ENCODE measurements around the gene LRMDA. TPM values are rescaled to one million over a fixed set of nuclear protein-coding genes. Genes with fewer than 3 reads are reported as not detected.

The LRMDA gene
- total RNA-seq, 4 donors from 2014 or later = 0.88 to 14.1 (median 5.1) TPM; not detected in 1

DNA sequence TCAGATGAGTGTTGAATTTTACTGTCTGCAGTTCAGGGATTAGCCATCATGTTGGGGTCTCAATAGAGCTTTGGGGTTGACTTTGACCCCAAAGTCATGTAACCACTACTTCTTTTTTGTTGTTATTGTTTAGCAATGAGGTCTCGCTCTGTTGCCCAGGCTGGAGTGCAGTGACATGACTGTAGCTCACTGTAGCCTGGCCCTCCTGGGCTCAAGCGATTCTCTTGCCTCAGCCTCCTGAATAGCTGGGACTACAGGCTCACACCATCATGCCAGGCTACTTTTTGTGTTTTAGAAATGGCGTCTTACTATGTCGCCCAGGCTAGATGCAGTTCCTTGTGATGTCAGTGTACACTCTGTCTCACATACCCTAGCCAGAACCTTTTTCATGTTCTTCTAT, 598.4 kb downstream of the LRMDA start:
- DNase-seq = no peak
- H3K27me3 ChIP-seq = no peaks in the 10 kb centered on the region
- intact Hi-C loops (cut with DNase I) = no loop called here
- H3K27ac ChIP-seq = no peak overlapping the region
- H3K4me1 ChIP-seq = peaks cover 0 to 21% (median 12%) of the 10 kb centered on the region in 3 donors
- TF ChIP-seq, protein P1, sequence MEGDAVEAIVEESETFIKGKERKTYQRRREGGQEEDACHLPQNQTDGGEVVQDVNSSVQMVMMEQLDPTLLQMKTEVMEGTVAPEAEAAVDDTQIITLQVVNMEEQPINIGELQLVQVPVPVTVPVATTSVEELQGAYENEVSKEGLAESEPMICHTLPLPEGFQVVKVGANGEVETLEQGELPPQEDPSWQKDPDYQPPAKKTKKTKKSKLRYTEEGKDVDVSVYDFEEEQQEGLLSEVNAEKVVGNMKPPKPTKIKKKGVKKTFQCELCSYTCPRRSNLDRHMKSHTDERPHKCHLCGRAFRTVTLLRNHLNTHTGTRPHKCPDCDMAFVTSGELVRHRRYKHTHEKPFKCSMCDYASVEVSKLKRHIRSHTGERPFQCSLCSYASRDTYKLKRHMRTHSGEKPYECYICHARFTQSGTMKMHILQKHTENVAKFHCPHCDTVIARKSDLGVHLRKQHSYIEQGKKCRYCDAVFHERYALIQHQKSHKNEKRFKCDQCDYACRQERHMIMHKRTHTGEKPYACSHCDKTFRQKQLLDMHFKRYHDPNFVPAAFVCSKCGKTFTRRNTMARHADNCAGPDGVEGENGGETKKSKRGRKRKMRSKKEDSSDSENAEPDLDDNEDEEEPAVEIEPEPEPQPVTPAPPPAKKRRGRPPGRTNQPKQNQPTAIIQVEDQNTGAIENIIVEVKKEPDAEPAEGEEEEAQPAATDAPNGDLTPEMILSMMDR (IDR thresholded peaks at IDR 0.05) = no peak
- no peak for TF ChIP-seq POLR2A (IDR thresholded peaks at IDR 0.05)
- WGBS, 2 donors = 95% methylated on average over 4 of the region's 4 CpGs
- H3K36me3 ChIP-seq = no peaks in the 10 kb centered on the region
- H3K9me3 ChIP-seq = no peaks in the 10 kb centered on the region
- no peak overlapping the region for H3K4me3 ChIP-seq

DNA sequence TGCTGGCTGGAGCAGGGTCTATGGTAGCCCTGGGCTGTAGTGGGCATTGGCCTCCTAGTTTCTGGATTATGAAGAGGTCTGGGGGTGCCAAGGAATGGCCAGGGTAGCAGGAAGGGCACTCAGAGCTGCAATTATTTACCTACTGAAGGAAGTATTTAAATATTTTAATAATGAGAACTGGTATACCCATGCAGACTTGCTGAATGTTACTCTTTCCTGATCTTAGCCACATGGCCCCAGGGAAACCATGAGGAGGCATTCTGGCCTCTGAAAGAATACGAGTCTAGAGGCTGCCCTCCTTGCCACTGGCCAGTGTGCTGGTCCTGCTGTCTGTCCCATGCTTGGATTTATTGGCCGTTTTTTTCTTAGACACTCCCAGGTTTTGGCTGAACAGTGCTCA, 599.7 kb downstream of the LRMDA start:
- Histone ChIP-seq H3K27ac (no peak overlapping the region), H3K36me3 (no peaks in the 10 kb centered on the region), H3K27me3 (no peaks in the 10 kb centered on the region), H3K4me1 (peaks cover 0 to 34% (median 12%) of the 10 kb centered on the region in 3 donors), H3K4me3 (no peak overlapping the region), H3K9me3 (no peaks in the 10 kb centered on the region)
- 80 to 86% methylated on average over 2 of the region's 2 CpGs for WGBS, 2 donors
- DNase-seq = no peak
- TF ChIP-seq, protein P1 (IDR thresholded peaks at IDR 0.05) = no peak
- no peak for TF ChIP-seq POLR2A (IDR thresholded peaks at IDR 0.05)
- intact Hi-C loops (cut with DNase I) = no loop called here

DNA sequence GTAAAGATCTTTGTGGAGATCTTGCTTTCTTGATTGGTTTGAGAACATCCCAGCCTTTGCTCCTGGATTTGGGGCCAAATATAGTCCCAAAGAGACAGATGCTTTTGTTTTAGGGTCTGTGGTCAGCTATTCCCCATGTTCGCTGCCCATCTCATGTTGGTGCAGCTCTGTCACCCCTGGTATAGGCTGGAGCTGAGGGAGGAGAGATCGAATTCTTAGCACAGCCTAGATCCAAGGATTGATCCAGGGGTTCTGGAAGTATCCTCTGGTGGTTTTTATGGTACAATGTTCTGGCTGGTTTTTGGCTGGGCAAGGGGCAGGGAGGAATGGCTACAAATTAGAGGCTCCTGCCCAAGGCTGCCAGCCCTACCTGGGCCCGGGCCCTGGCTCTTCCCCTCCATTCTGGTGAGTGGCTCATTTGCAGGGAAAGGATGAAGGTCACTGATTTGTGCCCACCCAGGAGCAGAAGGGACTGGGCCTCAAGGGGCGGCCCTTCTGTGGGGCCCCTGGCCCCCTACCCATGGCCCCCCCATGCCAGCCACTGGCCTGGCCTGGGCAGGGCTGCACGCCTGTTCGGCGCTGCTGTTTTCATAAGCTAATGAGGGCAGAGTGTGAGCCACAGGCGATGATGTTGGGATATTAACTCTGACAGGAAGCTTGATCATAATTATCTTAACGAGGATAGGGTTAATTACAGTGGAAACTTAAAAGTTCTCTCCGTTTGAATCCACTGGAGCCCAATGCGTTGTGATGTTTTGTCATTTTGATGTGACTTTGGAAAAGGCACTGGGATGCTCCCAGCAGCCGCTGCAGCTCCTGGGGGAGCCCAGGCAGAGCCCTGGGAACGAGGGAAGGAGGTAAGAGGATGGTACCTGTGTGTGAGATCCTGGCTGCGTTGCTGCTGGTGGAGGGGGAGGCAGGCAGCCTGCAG, 600.6 kb downstream of the LRMDA start:
- Histone ChIP-seq H3K36me3 (no peaks in the 10 kb centered on the region), H3K27me3 (no peaks in the 10 kb centered on the region)
- 82 to 84% methylated on average over 7 to 11 of the region's 14 CpGs for WGBS, 2 donors

DNA sequence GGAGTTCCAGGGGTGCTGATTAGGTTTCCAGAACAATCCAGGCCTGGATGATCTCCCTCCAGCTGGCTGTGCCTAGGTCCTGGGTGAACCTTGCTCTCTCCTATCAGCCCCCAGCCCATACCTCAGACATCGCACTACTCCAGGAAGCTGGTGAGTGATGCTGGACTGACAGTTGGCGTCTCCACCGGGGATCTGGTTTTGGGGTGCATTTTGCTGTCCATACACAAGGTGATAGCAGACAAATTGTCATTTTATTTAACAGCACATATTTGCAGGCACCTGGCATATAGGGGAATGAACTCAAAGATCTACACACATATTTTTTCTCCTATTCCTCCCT, 601.2 kb downstream of the LRMDA start:
- intact Hi-C loops (cut with DNase I) = no loop called here
- WGBS, 2 donors = 90 to 97% methylated on average over 3 of the region's 3 CpGs
- TF ChIP-seq, protein P1 (IDR thresholded peaks at IDR 0.05) = no peak
- TF ChIP-seq POLR2A (IDR thresholded peaks at IDR 0.05) = no peak
- Histone ChIP-seq H3K27me3 (no peaks in the 10 kb centered on the region), H3K4me1 (peaks cover 0 to 44% (median 18%) of the 10 kb centered on the region in 3 donors), H3K9me3 (no peaks in the 10 kb centered on the region), H3K27ac (no peak overlapping the region), H3K4me3 (no peak overlapping the region), H3K36me3 (no peaks in the 10 kb centered on the region)
- DNase-seq = no peak

More for the DNA sequence above, 600.6 kb downstream of the LRMDA start:
- DNase-seq = no peak
- Histone ChIP-seq H3K4me1 (peaks cover 0 to 44% (median 18%) of the 10 kb centered on the region in 3 donors), H3K27ac (no peak overlapping the region), H3K9me3 (no peaks in the 10 kb centered on the region), H3K4me3 (no peak overlapping the region)
- TF ChIP-seq, protein P1 (IDR thresholded peaks at IDR 0.05) = no peak
- TF ChIP-seq POLR2A (IDR thresholded peaks at IDR 0.05) = no peak
- intact Hi-C loops (cut with DNase I) = no loop called here

DNA sequence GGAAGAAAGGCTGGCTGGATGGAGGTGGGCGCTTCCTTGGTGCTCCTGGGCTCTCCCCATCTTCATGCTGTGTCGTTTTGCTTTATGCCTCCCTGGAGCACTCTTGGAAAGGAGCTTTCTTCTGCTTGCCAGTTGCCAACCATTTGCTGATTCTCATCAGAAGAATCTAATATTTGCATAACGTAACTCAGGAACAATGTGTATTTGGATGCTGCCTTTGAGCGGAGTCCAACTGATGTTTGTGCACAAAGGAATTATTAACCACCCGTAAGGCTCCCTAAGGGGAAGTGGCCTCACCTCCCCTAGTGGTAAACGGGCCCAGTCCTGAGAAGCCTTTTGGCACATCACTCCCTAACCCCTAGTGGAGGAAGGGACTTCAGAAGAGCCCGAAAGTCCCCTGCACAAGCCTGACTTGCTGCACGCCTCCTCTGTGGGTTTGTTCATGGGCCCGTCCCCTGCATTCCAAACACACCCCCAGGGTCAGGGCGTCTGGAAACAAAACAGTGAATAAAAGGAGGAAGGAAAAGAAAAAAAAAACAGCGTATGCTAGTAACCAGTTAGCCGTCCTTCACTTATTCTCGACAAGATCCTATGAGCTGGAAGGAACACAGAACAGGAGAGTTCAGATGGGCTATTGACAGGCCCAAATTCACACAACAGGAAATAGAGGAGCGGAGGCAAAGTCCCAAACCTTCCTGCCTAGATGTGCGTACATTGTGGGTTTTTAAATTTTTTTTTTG, 602.2 kb downstream of the LRMDA start:
- Histone ChIP-seq H3K9me3 (peaks cover 0 to 6% (median 0%) of the 10 kb centered on the region in 3 donors), H3K27ac (peak overlapping the region in 2 of 4 donors; percentile 47 to 68), H3K36me3 (no peaks in the 10 kb centered on the region), H3K4me3 (no peak overlapping the region), H3K27me3 (no peaks in the 10 kb centered on the region), H3K4me1 (peaks cover 0 to 44% (median 18%) of the 10 kb centered on the region in 3 donors)
- 14 to 15% methylated on average over 12 to 15 of the region's 15 CpGs for WGBS, 2 donors
- intact Hi-C loops (cut with DNase I) = no loop called here
- no peak for DNase-seq
- TF ChIP-seq, protein P1 (IDR thresholded peaks at IDR 0.05) = peak in 4 of 6 experiments; percentile 11 to 29 (median 16)
- no peak for TF ChIP-seq POLR2A (IDR thresholded peaks at IDR 0.05)
